NCI-H345 treated with DMSO at 0.1 percent for 48 hours (cell line): Measurements from ENCODE around the gene HOXB3.
A peak's percentile ranks its signal among the peaks of the same experiment; 100 is the strongest.

ENCODE experiments used
- DNase-seq: peaks from one replicate; lab custom pipeline; 2025; ENCODE audit not compliant: unreplicated experiment; lab: John Stamatoyannopoulos, UW

HOXB3 gene

GRCh38 chr17:48506246-48506645 is 83.8 kb downstream of the HOXB3 start:
- no peak for DNase-seq

DNA sequence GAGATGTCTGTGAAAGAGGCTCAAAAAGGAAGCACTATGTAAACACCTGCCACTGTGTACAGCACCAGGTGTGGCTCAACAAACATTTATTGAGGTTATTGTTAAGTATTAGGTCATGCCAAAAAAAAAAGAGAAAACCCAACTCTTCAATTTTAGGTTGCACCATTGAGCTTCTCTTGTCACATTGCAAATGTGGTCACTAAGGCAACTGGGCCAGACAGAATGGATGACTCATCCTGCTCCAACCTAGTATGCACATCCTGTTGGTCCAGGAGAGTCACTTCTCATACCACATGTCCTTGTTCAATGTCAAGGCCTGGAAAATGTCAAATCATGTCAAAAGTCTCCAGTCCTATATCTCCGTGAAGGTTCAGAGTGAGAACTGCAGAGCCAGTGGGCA is 84.3 kb downstream of the HOXB3 start:
- peak; percentile 96 for DNase-seq

GRCh38 chr17:48504953-48505352 is 85.1 kb downstream of the HOXB3 start:
- no peak for DNase-seq

GRCh38 chr17:48503747-48504146 is 86.3 kb downstream of the HOXB3 start:
- DNase-seq = no peak

DNA sequence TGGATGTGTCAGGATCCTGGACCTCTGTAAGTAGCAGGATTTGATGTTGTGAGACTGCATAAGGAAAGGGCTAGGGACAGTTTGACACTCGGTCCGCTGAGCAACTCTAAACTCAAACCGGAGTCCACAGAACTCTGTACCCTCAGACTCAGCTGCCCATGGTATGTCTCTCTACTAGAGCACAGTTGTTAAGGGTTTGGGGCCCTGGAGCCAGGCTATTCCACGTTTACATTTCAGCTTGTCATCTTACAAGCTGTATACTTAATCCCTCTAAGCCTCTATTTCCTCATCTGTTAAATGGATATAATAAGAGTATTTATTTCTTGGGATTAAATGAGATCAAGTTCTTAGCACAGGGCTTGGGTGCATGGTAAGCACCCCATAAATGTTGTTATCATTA is 87.1 kb downstream of the HOXB3 start:
- DNase-seq = no peak

DNA sequence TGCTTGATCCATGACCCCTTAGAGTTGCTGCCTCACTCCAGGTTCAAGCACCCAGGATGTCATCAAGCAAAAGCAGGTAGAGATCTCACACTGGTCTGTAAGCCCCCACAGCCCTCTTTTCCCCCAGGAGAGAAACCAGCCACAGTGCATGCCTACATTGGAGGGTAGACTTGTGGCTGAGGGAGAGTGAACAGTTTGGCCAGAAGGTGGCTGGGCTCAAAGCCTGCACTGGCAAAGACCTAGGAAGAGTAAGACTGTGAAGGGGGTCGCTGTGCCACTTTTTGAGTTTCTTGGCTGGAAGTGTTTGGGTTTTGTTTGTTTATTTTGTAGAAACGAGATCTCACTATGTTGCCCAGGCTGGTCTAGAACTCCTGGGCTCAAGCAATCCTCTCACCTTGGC is 87.7 kb downstream of the HOXB3 start:
- no peak for DNase-seq

DNA sequence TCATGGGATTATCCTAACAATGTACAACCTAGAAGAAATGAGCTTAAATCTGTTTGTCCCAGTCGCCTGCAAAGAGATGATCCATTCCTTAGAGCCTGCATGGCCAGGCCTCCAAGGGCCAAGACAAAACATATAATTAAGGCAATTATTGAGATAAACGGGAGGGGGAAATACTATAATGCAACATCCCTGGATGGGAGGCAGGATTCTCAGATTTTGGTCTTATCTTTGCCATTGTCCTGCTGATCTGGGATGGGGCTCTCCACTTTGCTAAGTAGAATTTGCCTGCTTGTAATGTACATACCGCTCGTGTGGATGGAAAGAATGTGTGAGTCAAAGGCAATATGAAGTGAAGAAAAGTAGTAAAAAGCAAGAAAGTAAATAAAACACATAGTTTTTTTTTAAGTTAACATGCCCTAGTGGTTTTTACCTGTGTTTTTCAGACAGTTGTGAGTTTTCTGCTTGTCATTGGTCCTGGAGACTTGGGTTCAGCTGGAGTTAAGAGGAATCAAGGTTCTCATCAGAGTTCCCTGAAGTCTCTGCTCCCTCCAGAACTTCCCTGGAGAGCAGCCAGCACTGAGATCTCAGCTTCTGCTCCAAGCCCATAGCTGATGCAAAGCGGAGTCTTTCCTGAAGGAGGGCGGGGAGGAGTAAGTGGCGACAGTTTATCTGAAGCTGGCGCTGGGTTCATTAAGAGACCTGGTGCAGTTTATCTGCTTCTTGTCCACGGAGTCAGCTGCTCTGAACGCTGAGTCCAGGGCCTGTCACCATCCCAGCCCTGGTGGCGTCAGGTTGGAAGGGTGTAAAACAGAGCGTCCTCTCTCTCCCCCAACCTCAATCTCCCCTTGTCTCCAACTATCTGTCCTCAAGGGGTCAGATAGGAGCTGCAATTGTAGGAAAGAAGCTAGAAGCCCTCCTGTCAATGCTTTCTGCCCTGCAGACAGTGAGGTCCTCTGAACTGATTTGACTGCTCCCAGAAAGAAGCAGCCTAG is 89.3 kb downstream of the HOXB3 start:
- no peak for DNase-seq

DNA sequence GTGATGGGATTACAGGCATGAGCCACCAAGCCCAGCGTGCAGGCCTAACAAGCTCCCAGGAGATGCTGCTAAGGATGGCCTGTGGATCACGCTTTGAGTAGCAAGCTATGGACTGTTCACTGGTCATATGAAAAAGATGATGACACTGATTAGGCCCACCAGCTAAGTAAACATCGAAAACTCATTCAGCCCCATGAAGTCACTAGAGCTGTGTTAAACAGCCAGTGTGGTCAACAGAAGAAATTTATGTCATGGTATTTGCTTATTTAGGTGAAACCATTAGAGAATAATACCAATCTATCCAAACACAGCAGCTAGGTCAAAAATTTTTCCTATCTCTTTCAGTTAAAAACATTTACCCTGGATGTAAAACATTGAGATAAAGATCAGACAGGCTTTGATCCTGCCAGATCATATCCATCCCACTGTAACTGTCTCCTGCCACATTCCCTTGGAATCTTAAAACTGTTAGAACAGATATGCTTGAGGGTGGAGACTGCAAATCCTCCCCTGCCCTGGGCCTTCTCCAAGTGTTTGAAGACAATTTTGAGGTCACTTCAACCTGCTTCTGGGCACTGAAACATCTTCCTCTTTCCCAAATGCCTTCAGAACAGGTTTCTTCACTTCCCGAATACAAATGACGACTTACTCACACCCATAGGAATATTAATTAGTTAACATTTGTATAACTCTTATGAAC is 90.2 kb downstream of the HOXB3 start:
- no peak for DNase-seq

DNA sequence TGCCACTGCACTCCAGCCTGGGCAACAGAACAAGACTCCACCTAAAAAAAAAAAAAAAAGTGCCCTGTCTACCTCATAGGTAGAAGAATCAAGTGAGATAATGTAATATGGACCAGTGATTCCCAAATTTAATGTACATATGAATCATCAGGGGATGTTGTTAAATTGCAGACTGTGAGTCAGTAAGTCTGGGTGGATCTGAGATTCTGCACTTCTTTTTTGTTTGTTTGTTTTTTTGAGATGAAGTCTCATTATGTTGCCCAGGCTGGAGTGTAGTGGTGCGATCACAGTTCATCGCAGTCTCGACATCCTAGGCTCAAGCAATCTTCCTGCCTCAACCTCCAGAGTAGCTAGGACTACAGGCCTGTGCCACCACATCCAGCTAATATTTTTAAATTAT is 90.8 kb downstream of the HOXB3 start:
- no peak for DNase-seq
